Sigmoid colon (tissue), 4 donors: ENCODE results near the gene GEMIN2.

Experiments
- POLR2A ChIP-seq, 2 donors: fragments of 450-650 bp; IDR thresholded peaks; one replicate each; pipeline ENCODE4 v1.6.1; 2016; ENCODE audit warnings: antibody characterized with exemption in 2 of 2, mild to moderate bottlenecking in 2 of 2, moderate library complexity in 2 of 2
- POLR2AphosphoS5 ChIP-seq, 4 donors: sonication (generic); formaldehyde crosslinking; IDR thresholded peaks; one replicate each; pipeline ENCODE4 v1.6.1; 2017; ENCODE audit warnings: antibody characterized with exemption in 4 of 4
- TF ChIP-seq, protein P1 (sequence below), 4 experiments: fragments of 450-650 bp in 3 of 4; fragments of 200-600 bp in 1 of 4; IDR thresholded peaks; one replicate each; pipeline ENCODE4 v1.5.1; 2016 to 2019; ENCODE audit warnings: antibody characterized with exemption in 4 of 4, mild to moderate bottlenecking in 3 of 4, moderate library complexity in 2 of 4

GRCh38 chr14:39158222-39158858, 44.2 kb downstream of the GEMIN2 start:
- TF ChIP-seq, protein P1, sequence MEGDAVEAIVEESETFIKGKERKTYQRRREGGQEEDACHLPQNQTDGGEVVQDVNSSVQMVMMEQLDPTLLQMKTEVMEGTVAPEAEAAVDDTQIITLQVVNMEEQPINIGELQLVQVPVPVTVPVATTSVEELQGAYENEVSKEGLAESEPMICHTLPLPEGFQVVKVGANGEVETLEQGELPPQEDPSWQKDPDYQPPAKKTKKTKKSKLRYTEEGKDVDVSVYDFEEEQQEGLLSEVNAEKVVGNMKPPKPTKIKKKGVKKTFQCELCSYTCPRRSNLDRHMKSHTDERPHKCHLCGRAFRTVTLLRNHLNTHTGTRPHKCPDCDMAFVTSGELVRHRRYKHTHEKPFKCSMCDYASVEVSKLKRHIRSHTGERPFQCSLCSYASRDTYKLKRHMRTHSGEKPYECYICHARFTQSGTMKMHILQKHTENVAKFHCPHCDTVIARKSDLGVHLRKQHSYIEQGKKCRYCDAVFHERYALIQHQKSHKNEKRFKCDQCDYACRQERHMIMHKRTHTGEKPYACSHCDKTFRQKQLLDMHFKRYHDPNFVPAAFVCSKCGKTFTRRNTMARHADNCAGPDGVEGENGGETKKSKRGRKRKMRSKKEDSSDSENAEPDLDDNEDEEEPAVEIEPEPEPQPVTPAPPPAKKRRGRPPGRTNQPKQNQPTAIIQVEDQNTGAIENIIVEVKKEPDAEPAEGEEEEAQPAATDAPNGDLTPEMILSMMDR (IDR thresholded peaks at IDR 0.05): no peak
- TF ChIP-seq POLR2A (IDR thresholded peaks at IDR 0.05) (no peak), POLR2AphosphoS5 (IDR thresholded peaks at IDR 0.05) (no peak)
